Fibroblast of the aortic adventitia (primary cell): ENCODE results near the gene PLAGL2. TPM values are rescaled to one million over a fixed set of nuclear protein-coding genes. Genes with fewer than 3 reads are reported as not detected.

Experiments used
- DNase-seq: peaks from one replicate; pipeline ENCODE4 v3.0.0-alpha.2; 2010; ENCODE audit warnings: low read depth
- H3K4me3 ChIP-seq: 2 replicates; pipeline ENCODE4 v1.5.1; 2011; ENCODE audit warnings: low read depth, mild to moderate bottlenecking, control low read depth, low read length, moderate library complexity
- CTCF ChIP-seq: IDR thresholded peaks from 2 replicates; pipeline ENCODE4 v1.5.1; 2011; ENCODE audit warnings: mild to moderate bottlenecking, low read length, control low read depth, inconsistent platforms; ENCODE audit not compliant: insufficient read depth
- total RNA-seq: library from RNA; depleted of rRNA; stranded (reverse); fragments of >200 nt; gene quantifications from 2 replicates; pipeline ENCODE4 v1.2.3, GENCODE V29; 2012; ENCODE audit warnings: low replicate concordance

PLAGL2 gene
- total RNA-seq, 1 donor: 4.2 TPM

DNA sequence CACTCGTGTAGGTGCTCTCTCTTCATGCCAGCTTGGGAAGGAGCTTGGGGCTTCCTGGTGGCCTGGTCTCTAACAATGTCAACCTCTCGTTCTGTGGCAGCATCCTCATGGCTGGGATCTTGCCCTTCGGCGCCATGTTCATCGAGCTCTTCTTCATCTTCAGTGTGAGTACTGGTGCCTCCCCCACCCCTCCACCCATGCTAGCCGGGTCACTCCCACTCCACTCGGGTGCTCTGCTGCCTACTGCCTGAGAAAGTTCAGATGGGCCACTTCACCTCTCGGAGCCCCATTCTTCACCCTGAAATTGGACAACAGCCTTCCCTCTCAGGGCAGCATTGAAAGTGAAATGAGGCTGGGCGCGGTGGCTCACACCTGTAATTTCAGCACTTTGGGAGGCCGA lies 49.2 kb downstream of the PLAGL2 start:
- no peak for TF ChIP-seq CTCF
- DNase-seq: no peak
- no peak overlapping the region for H3K4me3 ChIP-seq

DNA sequence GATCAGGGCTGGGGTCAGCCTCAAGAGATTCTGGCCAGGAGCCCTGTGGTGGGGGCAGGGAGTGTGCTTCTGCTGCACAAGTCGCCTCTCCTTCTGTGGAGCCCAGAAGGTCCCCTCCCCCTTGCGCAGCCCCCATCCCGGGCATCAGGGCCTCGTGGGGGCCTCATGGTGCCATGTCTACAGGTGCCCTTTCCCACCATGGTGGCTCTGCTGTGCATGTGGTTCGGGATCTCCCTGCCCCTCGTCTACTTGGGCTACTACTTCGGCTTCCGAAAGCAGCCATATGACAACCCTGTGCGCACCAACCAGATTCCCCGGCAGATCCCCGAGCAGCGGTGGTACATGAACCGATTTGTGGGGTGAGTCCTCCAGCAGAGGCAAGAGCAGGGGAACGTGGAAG lies 49.9 kb downstream of the PLAGL2 start:
- no peak for DNase-seq
- H3K4me3 ChIP-seq: no peak overlapping the region
- no peak for TF ChIP-seq CTCF

- TF ChIP-seq CTCF: peak; percentile 13
- peak; percentile 87 for DNase-seq
- no peak overlapping the region for H3K4me3 ChIP-seq
Measured at GRCh38 chr20:32155017-32155981, 52.2 kb downstream of the PLAGL2 start.

- TF ChIP-seq CTCF: no peak
- no peak for DNase-seq
- no peak overlapping the region for H3K4me3 ChIP-seq
Measured at GRCh38 chr20:32153771-32154170, 53.8 kb downstream of the PLAGL2 start.

DNA sequence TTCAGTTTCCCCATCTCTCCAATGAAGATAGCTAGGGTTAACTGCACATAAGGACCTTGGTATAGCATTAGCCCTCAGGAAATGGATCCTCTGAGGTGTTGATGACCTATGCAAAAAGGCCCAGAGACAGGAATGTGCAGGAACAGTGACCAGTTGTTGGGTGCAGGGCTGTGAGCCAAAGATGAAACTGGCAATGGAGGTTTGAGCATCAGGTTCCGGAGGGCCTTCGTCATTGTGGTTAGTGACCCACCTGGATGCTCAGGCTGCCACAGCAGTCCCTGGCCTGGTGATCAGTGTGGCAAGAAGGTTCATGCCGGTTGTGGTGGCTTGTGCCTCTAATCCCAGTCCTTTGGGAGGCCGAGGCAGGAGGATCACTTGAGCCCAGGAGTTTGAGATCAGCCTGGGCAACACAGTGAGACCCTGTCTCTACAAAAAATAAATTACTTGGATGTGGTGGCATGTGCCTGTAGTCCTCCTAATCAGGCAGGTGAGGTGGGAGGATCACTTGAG lies 54.3 kb downstream of the PLAGL2 start:
- no peak for TF ChIP-seq CTCF
- DNase-seq: no peak
- no peak overlapping the region for H3K4me3 ChIP-seq

GRCh38 chr20:32152421-32153155 lies 55.0 kb downstream of the PLAGL2 start:
- DNase-seq: no peak
- no peak overlapping the region for H3K4me3 ChIP-seq
- no peak for TF ChIP-seq CTCF
